PC-9 (cell line): ENCODE results near the gene POFUT2.

Experiments used
- EZH2 ChIP-seq: fragments of 200-600 bp; sonication (generic); IDR thresholded peaks from 2 replicates; pipeline ENCODE4 v1.8.0; 2017; ENCODE audit warnings: antibody characterized with exemption, low read depth
- TF ChIP-seq, protein P1 (sequence below): fragments of 200-600 bp; sonication (generic); conservative IDR thresholded peaks from 2 replicates; pipeline ENCODE4 v1.6.1; 2017; ENCODE audit warnings: mixed run types, antibody characterized with exemption, mild to moderate bottlenecking, moderate library complexity

DNA sequence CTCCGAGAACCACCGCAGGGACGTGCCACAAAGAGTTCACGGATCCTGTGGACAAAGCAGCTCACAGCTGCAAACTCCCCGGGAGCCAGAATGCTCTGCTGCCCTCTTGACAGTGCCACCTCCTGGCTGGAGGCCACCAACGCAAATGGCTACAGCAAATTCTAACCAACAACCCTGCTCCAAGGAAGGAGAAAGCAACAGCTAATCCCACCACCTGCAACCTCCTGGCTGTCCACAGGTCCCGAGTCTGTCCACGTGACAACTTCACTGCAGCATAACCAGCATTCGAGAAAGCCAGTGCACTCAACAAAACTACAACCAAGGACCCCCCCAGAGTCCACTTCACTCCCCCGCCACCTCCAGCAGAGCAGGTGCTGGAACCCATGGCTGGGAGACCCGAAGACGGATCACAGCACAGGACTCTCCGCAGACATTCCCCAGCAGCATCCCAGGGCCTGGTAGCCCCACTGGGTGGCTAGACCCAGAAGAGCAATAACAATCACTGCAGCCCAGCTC lies 17.3 kb downstream of the POFUT2 start:
- TF ChIP-seq, protein P1, sequence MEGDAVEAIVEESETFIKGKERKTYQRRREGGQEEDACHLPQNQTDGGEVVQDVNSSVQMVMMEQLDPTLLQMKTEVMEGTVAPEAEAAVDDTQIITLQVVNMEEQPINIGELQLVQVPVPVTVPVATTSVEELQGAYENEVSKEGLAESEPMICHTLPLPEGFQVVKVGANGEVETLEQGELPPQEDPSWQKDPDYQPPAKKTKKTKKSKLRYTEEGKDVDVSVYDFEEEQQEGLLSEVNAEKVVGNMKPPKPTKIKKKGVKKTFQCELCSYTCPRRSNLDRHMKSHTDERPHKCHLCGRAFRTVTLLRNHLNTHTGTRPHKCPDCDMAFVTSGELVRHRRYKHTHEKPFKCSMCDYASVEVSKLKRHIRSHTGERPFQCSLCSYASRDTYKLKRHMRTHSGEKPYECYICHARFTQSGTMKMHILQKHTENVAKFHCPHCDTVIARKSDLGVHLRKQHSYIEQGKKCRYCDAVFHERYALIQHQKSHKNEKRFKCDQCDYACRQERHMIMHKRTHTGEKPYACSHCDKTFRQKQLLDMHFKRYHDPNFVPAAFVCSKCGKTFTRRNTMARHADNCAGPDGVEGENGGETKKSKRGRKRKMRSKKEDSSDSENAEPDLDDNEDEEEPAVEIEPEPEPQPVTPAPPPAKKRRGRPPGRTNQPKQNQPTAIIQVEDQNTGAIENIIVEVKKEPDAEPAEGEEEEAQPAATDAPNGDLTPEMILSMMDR, result peak; percentile 31; the same call in 1 of the 2 replicates
- no peak for TF ChIP-seq EZH2
